HG03378 (cell line): Measurements from ENCODE around the gene DRGX.

ENCODE experiments used
- ATAC-seq: cut with Tn5 transposase; IDR thresholded peaks from one replicate; pipeline ENCODE4 v1.9.1; 2021; ENCODE audit warnings: mild to moderate bottlenecking, moderate library complexity; ENCODE audit not compliant: unreplicated experiment

Gene DRGX

GRCh38 chr10:49323171-49323895 is 72.6 kb downstream of the DRGX start:
- ATAC-seq: no peak

GRCh38 chr10:49322371-49323170 is 73.3 kb downstream of the DRGX start:
- ATAC-seq: no peak

- ATAC-seq: no peak
These were observed 74.9 kb downstream of the DRGX start for GRCh38 chr10:49321021-49321420.

GRCh38 chr10:49320191-49320590 is 75.7 kb downstream of the DRGX start:
- ATAC-seq: no peak

GRCh38 chr10:49319206-49319605 is 76.7 kb downstream of the DRGX start:
- no peak for ATAC-seq

- ATAC-seq: no peak
These were observed 77.1 kb downstream of the DRGX start for GRCh38 chr10:49318755-49319154.

- ATAC-seq: no peak
These were observed 77.9 kb downstream of the DRGX start for GRCh38 chr10:49318028-49318427.

- no peak for ATAC-seq
These were observed 81.1 kb downstream of the DRGX start for GRCh38 chr10:49314806-49315205.
